GM18867 (cell line): ENCODE results near the gene DNAJB6.
"Not testable (repeated sequence)": the region's sequence is repeated elsewhere in the genome, so short reads cannot be mapped to it uniquely, and the experiment has no call there.

Experiments
- ATAC-seq: cut with Tn5 transposase; IDR thresholded peaks from one replicate; pipeline ENCODE4 v1.9.1; 2021; ENCODE audit warnings: mild to moderate bottlenecking, moderate library complexity; ENCODE audit not compliant: unreplicated experiment

DNAJB6 gene

GRCh38 chr7:157320608-157320980 is 16.2 kb upstream of the DNAJB6 start:
- ATAC-seq, result no peak

DNA sequence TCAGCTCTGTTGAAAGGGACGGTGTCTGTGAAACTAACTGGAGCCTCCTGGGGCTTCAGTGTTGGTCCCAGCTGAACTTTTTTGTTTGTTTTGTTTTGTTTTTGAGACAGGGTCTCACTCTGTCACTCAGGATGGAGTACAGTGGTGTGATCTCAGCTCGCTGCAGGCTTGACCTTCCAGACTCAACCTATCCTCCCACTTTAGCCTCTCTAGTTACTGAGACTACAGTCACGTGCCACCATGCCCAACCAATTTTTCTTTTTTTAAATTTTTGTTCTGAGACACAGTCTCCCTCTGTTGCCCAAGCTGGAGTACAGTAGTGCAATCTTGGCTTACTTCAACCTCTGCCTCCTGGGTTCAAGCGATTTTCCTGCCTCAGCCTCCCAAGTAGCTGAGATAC is 13.4 kb upstream of the DNAJB6 start:
- ATAC-seq, result no peak

- no peak for ATAC-seq
These were observed 7.4 kb upstream of the DNAJB6 start for GRCh38 chr7:157329447-157329846.

GRCh38 chr7:157330567-157330966 is 6.2 kb upstream of the DNAJB6 start:
- not testable (repeated sequence) for ATAC-seq

- ATAC-seq, result not testable (repeated sequence)
These were observed 5.8 kb upstream of the DNAJB6 start for GRCh38 chr7:157331049-157331448.

DNA sequence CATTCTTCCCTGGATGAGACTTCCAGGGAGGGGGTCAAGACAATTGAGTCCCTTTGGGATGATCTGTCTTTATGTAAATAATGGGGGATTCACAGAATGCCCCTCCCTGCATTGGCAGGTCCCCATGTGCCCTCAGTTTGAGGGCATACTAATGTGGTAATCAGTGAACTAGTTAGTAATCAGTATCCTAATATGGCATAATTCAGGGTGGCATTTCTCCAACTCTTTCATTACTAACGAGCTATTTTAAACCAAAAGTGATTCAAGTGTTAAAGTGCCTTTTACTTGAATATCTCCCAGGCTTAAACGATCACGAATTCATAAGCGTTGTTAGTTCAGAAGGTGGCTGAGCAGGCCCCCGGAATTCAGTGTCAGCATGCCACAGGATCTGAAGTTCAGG is 1.6 kb upstream of the DNAJB6 start:
- no peak for ATAC-seq

GRCh38 chr7:157335991-157336382 is 817 bp upstream of the DNAJB6 start:
- ATAC-seq, result no peak

- peak; percentile 42 for ATAC-seq
These were observed 729 bp downstream of the DNAJB6 start for GRCh38 chr7:157337316-157338149.

DNA sequence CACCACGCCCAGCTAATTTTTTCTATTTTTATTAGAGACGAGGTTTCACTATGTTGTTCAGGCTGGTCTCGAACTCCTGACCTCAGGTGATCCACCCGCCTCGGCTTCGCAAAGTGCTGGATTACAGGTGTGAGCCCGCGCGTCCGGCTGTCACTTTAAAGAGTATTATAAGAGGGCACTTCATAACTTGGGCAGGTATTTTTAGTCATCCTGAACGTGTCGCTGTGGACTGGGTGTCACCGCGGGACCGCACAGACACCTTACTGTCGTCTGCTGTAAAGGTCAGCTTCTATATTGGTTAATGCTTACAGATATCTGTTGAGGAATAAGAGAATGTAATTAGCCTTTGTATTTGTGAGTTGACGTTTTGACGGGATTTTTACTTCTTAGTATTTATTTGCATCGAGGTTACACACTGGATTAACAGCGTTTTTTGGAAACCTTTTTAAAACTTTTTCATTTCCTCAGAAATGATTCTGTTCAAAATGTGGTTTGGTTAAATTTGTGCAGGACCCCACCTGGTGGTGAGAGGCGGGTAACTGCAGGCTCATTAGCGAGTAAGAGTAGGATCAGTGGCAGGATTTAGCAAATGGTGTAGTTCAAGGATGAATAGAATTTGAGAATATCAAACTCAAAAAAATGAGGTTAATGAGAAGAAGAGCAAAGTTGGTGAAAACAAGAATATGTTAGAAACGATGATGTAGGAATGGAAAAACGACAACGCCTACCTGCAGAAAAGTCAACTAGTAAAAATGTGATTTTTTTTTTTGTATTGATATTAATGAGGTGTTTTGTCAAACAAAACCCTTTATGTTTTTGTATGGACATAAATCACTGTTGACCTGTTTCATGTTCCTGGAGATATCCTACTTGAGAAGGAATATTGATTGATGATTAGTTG is 3.2 kb downstream of the DNAJB6 start:
- peak; percentile 29 for ATAC-seq

- ATAC-seq, result no peak
These were observed 10.6 kb downstream of the DNAJB6 start for GRCh38 chr7:157347217-157347904.

- no peak for ATAC-seq
These were observed 11.7 kb downstream of the DNAJB6 start for GRCh38 chr7:157348548-157348947.

DNA sequence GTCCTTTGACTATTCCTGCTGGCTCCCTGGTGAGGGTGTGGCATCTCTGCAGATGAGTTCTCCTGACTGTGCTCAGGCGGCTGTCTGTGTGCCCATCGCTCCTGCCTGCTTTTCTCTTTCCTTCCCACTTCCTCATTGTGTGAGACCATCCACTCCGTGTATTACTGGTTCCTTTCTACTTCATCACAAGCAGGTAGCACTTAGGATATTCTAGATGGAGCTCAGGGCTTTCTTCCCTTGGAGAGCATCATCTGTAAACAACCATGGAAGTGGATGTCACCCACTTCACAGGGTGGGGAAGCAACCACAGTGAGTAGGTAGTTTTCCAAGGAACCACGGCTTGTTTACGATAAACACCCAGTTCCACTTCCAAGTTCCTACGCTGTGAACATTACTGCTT is 15.7 kb downstream of the DNAJB6 start:
- no peak for ATAC-seq

GRCh38 chr7:157355784-157356511 is 19.1 kb downstream of the DNAJB6 start:
- ATAC-seq, result no peak

DNA sequence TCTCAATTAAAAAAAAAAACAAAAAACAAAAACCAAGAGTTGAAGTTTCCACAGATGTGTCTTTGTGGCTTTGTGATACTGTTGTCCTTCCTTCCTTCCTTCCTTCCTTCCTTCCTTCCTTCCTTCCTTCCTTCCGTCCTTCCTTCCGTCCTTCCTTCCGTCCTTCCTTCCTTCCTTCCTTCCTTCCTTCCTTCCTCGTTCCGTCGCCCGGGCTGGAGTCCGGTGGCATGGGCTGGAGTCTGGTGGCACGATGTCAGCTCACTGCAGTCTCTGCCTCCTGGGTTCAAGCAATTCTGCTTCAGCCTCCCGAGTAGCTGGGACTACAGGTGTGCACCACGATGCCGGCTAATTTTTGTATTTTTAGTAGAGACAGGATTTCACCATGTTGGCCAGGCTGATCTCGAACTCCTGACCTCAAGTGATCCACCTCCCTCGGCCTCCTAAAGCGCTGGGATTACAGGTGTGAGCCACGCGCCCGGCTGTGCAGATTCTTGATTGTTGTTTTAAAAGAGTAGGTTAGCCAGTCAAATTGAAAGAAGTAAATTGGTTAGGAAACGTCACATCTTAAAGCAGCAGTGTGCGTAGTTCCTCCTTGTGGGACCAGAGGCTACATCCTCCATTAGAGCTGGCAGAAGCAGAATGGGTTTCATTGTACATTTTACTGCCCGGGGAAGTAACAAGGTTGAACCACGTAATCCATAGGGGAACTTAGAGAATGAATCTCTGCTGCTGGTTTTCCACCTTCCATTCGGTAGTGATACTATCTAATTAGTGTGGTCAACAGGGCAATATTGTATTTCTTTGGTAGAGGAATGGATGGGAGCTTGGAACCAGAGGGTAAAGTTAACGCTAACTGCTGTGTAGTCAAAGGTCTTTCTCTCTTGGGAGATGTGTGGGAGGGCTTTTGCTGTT is 20.6 kb downstream of the DNAJB6 start:
- peak; percentile 91 for ATAC-seq

- no peak for ATAC-seq
These were observed 21.4 kb downstream of the DNAJB6 start for GRCh38 chr7:157358041-157358752.

DNA sequence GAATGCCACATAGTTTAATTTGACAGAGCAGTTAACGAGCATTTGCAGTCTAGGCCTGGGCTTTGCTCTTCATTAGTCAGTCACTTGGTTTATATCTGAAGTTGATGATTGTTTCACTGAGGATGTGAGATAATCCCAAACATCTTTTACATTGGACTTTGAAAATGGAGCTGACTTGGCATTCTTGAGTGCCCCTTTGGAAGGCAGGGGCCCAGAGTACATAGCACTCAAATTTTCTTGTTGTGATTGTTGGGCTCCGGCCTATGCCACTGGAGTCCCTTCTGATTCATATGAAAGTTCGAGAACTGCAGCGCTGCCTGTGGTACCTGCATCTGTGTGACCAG is 21.9 kb downstream of the DNAJB6 start:
- no peak for ATAC-seq

DNA sequence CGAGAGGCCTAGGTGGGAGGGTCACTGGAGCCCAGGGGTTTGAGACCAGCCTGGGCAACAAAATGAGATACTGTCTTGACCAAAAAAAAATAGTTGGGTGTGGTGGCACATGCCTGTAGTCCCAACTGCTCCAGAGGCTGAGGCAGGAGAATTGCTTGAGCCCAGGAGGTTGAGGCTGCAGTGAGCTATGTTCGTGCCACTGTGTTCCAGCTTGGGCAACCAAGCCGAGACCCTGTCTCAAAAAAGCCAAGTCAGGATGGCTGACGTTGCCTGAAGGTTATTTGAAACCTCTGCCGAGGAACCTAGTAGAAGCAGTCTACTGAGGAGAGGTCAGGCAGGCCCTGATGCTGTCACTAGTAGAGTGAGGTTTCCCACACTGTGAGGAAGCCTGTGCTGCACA is 22.8 kb downstream of the DNAJB6 start:
- ATAC-seq, result no peak

- no peak for ATAC-seq
These were observed 23.8 kb downstream of the DNAJB6 start for GRCh38 chr7:157360483-157361025.

DNA sequence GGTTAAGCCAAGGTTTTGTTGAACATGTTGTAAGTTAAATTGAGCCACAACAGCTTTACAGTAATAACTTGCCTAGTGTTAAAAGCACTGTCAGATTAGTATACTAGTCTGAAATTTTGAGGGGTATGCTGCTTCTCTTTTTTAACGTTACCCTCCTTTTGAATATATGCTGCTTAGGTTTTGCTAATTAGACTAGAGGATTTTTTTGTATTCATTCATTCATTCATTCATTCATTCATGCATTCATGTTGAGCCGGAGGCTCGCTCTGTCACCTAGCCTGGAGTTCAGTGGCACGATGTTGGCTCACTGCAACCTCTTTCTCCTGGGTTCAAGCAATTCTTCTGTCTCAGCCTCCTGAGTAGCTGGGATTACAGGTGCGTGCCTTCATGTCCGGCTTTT is 24.7 kb downstream of the DNAJB6 start:
- ATAC-seq, result no peak
